H1 (cell line): ENCODE results near the gene ARMH4.

Experiments
- CHD2 ChIP-seq: IDR thresholded peaks from 2 replicates; pipeline ENCODE4 v1.6.1; 2012; ENCODE audit warnings: low read length, improper control_type of control experiment
- CTCF ChIP-seq, 3 experiments: IDR thresholded peaks; 1 replicate in 2 of 3; 2 replicates in 1 of 3; pipeline versions ENCODE4 v1.5.1 to v1.6.1; 2011; ENCODE audit warnings: low read length in 3 of 3, mild to moderate bottlenecking in 3 of 3, inconsistent platforms in 2 of 3, low read depth in 1 of 3, moderate library complexity in 1 of 3; ENCODE audit not compliant: insufficient read depth in 1 of 3; ENCODE audit errors: control extremely low read depth in 1 of 3
- EZH2 ChIP-seq: fragments of 200-600 bp; sonication (generic); IDR thresholded peaks from 2 replicates; pipeline ENCODE4 v1.7.1; 2012; ENCODE audit warnings: low read depth, mild to moderate bottlenecking, moderate library complexity, low read length, inconsistent platforms; ENCODE audit not compliant: severe bottlenecking
- FOSL1 ChIP-seq: IDR thresholded peaks from 2 replicates; pipeline ENCODE4 v1.6.1; 2011; ENCODE audit warnings: mild to moderate bottlenecking, low read depth, low read length, moderate library complexity; ENCODE audit not compliant: insufficient read depth

DNA sequence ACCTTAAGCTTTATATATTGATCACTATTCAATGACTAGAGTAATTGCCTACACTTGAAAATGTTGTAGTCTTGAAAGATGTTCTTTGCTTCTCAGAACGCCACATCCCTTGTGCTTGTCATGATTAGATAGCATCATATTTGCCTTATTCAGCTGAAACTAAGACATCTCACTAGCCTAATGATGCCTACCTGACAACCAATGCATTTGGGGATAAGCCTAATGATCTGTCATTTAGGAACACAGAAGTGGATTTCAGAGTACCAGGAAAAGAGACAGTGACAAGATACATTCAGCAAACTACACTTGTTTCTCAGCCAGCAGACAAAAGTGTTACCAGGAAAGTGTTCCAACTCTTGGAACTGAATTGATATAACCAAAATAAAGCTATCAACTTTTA lies 83.7 kb downstream of the ARMH4 start:
- TF ChIP-seq CHD2 (no peak), FOSL1 (no peak), EZH2 (no peak), CTCF (IDR thresholded peaks at IDR 0.05; ENCODE audit: control extremely low read depth in 1 of 3, insufficient read depth in 1 of 3, low read depth in 1 of 3, low read length in 3 of 3) (no peak)
